K562 (cell line): Measurements from ENCODE around the gene AHNAK. TPM values are rescaled to one million over a fixed set of nuclear protein-coding genes. Genes with fewer than 3 reads are reported as not detected.
A peak's percentile ranks its signal among the peaks of the same experiment; 100 is the strongest.

Experiments used
- E2F5 ChIP-seq: sonication (generic); formaldehyde crosslinking; IDR thresholded peaks from 2 replicates; pipeline ENCODE4 v1.8.0; 2022; ENCODE audit warnings: mild to moderate bottlenecking, missing genetic modification reagents
- MEF2D ChIP-seq: conservative IDR thresholded peaks from 2 replicates; pipeline ENCODE4 v1.6.1; 2016; ENCODE audit warnings: low read depth, missing genetic modification characterization, missing compliant biosample characterization
- POLR2B ChIP-seq: fragments of 450-650 bp; IDR thresholded peaks from 2 replicates; pipeline ENCODE4 v1.6.1; 2018; ENCODE audit warnings: low read depth; ENCODE audit not compliant: partially characterized antibody
- REST ChIP-seq, 2 experiments: fragments of 450-650 bp; formaldehyde crosslinking in 1 of 2; IDR thresholded peaks; 2 replicates each; pipeline versions ENCODE4 v1.4.0 to v1.6.1; 2014 to 2020; ENCODE audit warnings: mild to moderate bottlenecking in 2 of 2, borderline replicate concordance in 1 of 2, low read depth in 1 of 2
- SRF ChIP-seq, 2 experiments: fragments of 250-450, 450-650 bp in 1 of 2; sonication (Bioruptor Pico) in 1 of 2; sonication (generic) in 1 of 2; formaldehyde crosslinking; IDR thresholded peaks; 2 replicates each; pipeline versions ENCODE4 v1.5.0 to v1.5.1; 2020 to 2022; ENCODE audit warnings: mild to moderate bottlenecking in 1 of 2, missing genetic modification reagents in 1 of 2
- THAP12 ChIP-seq: fragments of 250-450 bp; sonication (Bioruptor Pico); IDR thresholded peaks from 2 replicates; pipeline ENCODE4 v1.9.0; 2021; ENCODE audit warnings: mild to moderate bottlenecking, inconsistent platforms
- THRA ChIP-seq: fragments of 450-650 bp; IDR thresholded peaks from 2 replicates; pipeline ENCODE4 v1.6.1; 2017; ENCODE audit warnings: mild to moderate bottlenecking, moderate library complexity
- ZFP1 ChIP-seq: fragments of 450-650 bp; formaldehyde crosslinking; IDR thresholded peaks from 2 replicates; pipeline ENCODE4 v1.4.0; 2020; ENCODE audit warnings: mild to moderate bottlenecking, mixed read lengths
- ZNF589 ChIP-seq: fragments of 200-800 bp; sonication (Bioruptor generic); IDR thresholded peaks from 2 replicates; pipeline ENCODE4 v1.6.1; 2016; ENCODE audit warnings: low read depth, missing genetic modification characterization, missing compliant biosample characterization
- ZNF740 ChIP-seq, 3 experiments: fragments of 200-800 bp in 1 of 3; sonication (Bioruptor generic) in 1 of 3; sonication (generic) in 1 of 3; formaldehyde crosslinking in 1 of 3; IDR thresholded peaks; 2 replicates each; pipeline versions ENCODE4 v1.6.1 to v1.8.0; 2016 to 2022; ENCODE audit warnings: mild to moderate bottlenecking in 2 of 3, missing compliant biosample characterization in 2 of 3, missing genetic modification characterization in 2 of 3, missing genetic modification reagents in 1 of 3
- polyA plus RNA-seq, 8 experiments: library from polyadenylated mRNA; depleted of rRNA in 4 of 8; stranded (reverse) in 5 of 8; unstranded in 3 of 8; fragments of >200 nt; fragmentation: Nextera tagmentation in 2 of 8; fragmentation: Illumina TruSeq in 1 of 8; extraction: Ambion mirVana in 2 of 8; extraction: Trizol in 1 of 8; gene quantifications; 2 replicates each; pipeline versions ENCODE4 v1.2.1 to v1.2.3, GENCODE V29; 2011 to 2014; ENCODE audit warnings: inconsistent platforms in 1 of 8, missing spikeins in 1 of 8
- total RNA-seq, 7 experiments: library from RNA; depleted of rRNA in 6 of 7; stranded (reverse); fragments of >200 nt in 6 of 7; fragmentation: Illumina TruSeq in 2 of 7; extraction: Trizol in 2 of 7; gene quantifications; 2 replicates each; pipeline versions ENCODE4 v1.2.1 to v1.2.3, GENCODE V29; 2011 to 2021; ENCODE audit warnings: low replicate concordance in 1 of 7

The AHNAK gene
- total and polyA plus RNA-seq, 9 of the 15 experiments (the other 6 are each of a cell fraction or from before 2014, with no cell fraction given), result 1.5 to 89.7 (median 45.0) TPM

GRCh38 chr11:62544581-62545436 is 1.8 kb downstream of the AHNAK start (continued):
- TF ChIP-seq ZNF740 (CRISPR knock-in tag; IDR thresholded peaks at IDR 0.05), result no peak
- TF ChIP-seq ZNF740 (tag; IDR thresholded peaks at IDR 0.05), result 0 out of 4 replicates have a peak, but pooled peaks of 1 of the 2 experiments have one; percentile 7
- no peak for TF ChIP-seq THRA
- no peak for TF ChIP-seq MEF2D (tag)
- TF ChIP-seq ZNF589, result no peak
- TF ChIP-seq E2F5 (CRISPR knock-in tag), result no peak
- TF ChIP-seq ZFP1 (CRISPR knock-in tag), result no peak
- TF ChIP-seq POLR2B, result no peak
- TF ChIP-seq REST (IDR thresholded peaks at IDR 0.05; ENCODE audit: borderline replicate concordance), result no peak
- 0 out of 2 replicates have a peak, but pooled peaks have one; percentile 25 for TF ChIP-seq REST (CRISPR knock-in tag; IDR thresholded peaks at IDR 0.05; ENCODE audit: low read depth)
- no peak for TF ChIP-seq THAP12 (CRISPR knock-in tag)
- TF ChIP-seq SRF (CRISPR knock-in tag; IDR thresholded peaks at IDR 0.05), result no peak
